Kidney tubule cell (primary cell): Measurements from ENCODE around the gene ZDHHC7.

Source experiments
- DNase-seq: peaks from one replicate; pipeline ENCODE4 v3.0.0-alpha.2; 2018; ENCODE audit warnings: low spot score

ZDHHC7 gene

GRCh38 chr16:85018529-85019236 lies 7.3 kb upstream of the ZDHHC7 start:
- DNase-seq, result peak; percentile 100

GRCh38 chr16:85017633-85018032 lies 6.3 kb upstream of the ZDHHC7 start:
- DNase-seq, result peak; percentile 25

GRCh38 chr16:85017151-85017550 lies 5.8 kb upstream of the ZDHHC7 start:
- peak; percentile 66 for DNase-seq

- DNase-seq, result peak; percentile 29
These were observed 4.3 kb upstream of the ZDHHC7 start for GRCh38 chr16:85015481-85016187.

- peak; percentile 66 for DNase-seq
These were observed 3.0 kb upstream of the ZDHHC7 start for GRCh38 chr16:85014311-85014710.

GRCh38 chr16:85011846-85012284 lies 530 bp upstream of the ZDHHC7 start:
- DNase-seq, result no peak

GRCh38 chr16:85010446-85010930 lies 847 bp downstream of the ZDHHC7 start:
- no peak for DNase-seq

- no peak for DNase-seq
These were observed 3.1 kb downstream of the ZDHHC7 start for GRCh38 chr16:85008271-85008670.

- no peak for DNase-seq
These were observed 3.7 kb downstream of the ZDHHC7 start for GRCh38 chr16:85007496-85008214.

- DNase-seq, result no peak
These were observed 4.7 kb downstream of the ZDHHC7 start for GRCh38 chr16:85006639-85007038.

- DNase-seq, result peak; percentile 86
These were observed 5.9 kb downstream of the ZDHHC7 start for GRCh38 chr16:85005285-85006069.

- peak; percentile 95 for DNase-seq
These were observed 6.6 kb downstream of the ZDHHC7 start for GRCh38 chr16:85004587-85005205.

GRCh38 chr16:85003725-85004586 lies 7.4 kb downstream of the ZDHHC7 start:
- DNase-seq, result no peak

GRCh38 chr16:85003076-85003475 lies 8.3 kb downstream of the ZDHHC7 start:
- DNase-seq, result peak; percentile 56

- no peak for DNase-seq
These were observed 8.7 kb downstream of the ZDHHC7 start for GRCh38 chr16:85002608-85003007.

GRCh38 chr16:85002099-85002541 lies 9.2 kb downstream of the ZDHHC7 start:
- DNase-seq, result no peak

- DNase-seq, result no peak
These were observed 11.4 kb downstream of the ZDHHC7 start for GRCh38 chr16:84999857-85000480.

GRCh38 chr16:84999200-84999599 lies 12.1 kb downstream of the ZDHHC7 start:
- DNase-seq, result no peak

GRCh38 chr16:84996365-84996764 lies 15.0 kb downstream of the ZDHHC7 start:
- DNase-seq, result no peak

GRCh38 chr16:84995663-84996062 lies 15.7 kb downstream of the ZDHHC7 start:
- no peak for DNase-seq
